Kidney tubule cell (primary cell): Measurements from ENCODE around the gene NECTIN1.

Experiments used
- DNase-seq: peaks from one replicate; pipeline ENCODE4 v3.0.0-alpha.2; 2018; ENCODE audit warnings: low spot score

The NECTIN1 gene

DNA sequence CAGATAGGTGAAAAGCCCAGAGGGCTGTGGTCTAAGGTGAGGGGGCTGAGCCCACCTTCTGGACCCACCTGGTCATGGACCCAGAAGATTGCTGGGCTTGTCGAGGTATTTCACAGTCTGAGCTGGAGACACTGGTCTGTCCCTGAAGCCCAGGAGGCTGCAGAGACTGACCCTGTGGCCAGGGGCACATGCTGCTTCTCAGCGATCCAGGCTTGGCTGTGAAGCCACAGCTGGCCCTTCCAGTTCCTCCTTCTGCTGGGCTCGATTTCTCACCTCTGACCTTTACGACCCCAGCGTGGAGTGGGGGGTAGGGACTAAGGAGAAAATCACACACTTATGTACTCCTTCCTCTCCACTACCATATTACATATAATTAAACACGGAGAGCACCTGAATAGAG is 88.5 kb downstream of the NECTIN1 start:
- DNase-seq, result no peak

DNA sequence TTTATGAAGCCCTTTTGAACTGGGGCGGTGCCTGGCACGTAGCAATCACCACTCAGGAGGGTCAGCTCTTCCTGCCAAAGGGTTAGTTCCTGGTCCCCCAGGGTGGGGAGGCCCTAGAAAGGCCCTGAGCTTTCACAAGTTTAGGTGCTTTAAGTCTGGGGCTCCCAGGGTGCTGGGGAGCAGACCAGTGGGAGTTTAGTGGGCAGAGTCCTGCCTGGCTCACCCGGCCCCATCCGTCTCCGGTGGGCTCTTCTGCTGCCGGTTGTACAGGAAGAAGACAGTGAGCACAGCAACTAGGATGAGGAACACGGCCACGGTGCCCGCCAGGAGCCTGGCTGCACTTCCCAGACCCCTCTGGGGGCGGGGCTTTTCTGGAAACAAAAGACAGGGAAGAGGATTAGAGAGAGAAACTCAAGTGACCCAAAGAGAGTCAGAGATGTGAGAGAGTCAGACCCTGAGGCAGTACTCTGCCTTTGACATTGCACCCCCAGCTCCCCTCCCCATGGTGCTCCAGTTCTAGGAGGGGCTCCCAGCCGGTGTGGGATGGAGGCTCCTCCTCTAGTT is 89.3 kb downstream of the NECTIN1 start:
- DNase-seq, result no peak

DNA sequence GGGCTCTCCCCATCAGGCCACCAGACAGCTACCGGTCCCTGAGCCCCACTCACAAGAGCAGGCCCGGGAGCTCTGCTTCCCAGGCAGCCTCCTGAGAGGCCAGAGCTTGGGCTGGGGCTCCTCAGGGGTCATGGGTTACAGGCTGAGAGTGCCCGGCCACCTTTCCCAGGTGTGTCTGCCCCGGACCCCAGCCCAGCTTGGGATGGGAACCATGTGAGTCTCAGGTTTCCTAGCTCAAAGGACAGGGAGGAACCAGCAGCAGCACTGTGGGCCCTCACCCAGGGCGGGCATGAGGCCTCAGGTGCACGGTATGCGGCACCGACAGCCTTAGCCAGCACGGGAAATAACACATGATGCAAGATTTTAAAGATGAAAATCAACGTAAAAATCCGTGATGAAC is 90.1 kb downstream of the NECTIN1 start:
- no peak for DNase-seq

DNA sequence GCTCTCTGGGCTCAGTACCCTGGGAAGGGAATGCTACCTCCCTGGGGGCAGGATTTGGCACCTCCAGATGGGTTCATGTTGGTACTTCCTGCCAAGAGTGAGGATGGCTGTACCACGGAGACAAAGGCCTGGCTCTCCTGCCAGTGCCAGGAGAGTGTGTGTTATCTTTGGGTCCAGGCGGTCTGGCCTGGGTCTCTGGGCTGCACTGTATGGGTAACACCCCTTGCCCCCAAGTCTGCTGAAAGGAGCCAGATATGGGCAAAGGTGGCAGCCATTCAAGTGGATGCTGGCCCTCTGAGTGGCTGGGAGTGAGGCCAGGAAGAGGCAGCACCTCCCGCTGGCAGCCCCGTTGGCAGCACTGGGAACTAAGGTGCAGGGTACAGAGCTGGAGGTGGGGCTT is 91.5 kb downstream of the NECTIN1 start:
- no peak for DNase-seq

DNA sequence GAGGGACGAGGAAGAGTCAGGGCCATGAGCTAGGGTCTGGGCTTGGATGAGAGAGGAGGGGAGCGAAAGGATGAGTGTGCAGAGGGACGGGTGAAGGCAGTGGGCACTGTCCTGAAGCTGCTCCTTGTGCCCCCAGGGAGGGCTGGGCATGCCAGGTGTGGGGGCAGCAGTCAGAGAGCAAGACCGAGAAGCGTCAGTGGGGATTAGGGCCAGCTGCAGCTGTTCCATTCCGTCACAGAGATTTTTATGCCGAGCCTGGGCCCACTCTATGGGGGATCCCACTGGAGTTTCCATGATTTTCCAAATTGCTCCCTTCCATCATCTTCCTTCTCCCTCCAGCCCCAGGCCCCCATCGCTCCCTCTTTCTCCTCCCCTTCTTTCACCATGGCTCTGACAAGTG is 93.2 kb downstream of the NECTIN1 start:
- no peak for DNase-seq

DNA sequence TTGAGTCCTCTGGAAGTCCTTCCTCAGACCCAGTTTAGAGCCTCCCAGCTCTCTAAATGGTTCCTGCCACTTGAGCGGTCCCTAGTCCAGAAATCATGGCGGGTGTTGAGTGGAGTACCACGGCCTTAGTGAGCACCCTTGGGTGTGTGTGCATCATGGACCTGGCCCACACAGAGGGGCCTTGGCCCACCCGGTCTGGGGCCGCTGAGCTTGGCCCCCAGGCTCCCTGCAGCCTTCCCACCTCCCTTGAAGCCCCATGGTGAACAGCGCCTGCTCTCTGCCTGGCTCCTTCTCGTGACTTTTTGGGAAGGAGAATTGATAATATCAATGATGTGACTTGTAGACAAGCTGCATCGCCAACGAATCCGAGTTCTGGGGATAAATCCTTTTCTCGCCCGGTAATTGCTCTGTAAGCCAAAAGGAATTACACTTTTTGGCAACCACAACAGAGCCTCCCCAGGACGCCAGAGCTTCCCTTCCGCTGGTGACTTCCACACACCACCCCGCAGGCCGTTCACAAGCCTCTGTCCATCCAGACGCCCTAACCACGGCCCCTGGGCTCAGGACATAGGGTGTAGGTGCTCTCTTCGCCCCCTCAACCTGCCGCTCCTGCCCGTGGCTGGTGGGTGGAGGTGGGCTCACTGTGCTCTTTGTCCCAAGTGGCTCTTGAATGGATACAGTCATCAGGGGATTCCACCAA is 93.8 kb downstream of the NECTIN1 start:
- no peak for DNase-seq

DNA sequence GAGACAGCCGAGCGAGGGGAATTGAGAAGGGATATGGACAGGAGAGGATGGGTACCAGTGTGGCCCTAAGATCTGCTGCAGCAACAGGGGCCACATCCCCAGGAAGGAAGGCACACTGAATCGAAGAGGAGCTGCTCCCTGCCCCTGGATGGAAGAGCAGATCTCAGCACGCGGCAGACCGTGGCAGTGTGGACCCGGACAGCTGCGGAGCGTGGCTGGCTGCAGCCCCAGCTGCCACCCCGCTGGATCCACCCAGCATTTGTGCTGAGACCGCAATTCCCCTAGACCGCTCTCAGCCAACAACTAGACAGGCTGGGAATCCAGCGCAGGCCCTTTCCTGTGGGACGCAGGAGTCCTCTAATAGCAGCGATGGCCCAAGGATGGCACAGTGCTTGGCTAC is 94.7 kb downstream of the NECTIN1 start:
- DNase-seq, result no peak

DNA sequence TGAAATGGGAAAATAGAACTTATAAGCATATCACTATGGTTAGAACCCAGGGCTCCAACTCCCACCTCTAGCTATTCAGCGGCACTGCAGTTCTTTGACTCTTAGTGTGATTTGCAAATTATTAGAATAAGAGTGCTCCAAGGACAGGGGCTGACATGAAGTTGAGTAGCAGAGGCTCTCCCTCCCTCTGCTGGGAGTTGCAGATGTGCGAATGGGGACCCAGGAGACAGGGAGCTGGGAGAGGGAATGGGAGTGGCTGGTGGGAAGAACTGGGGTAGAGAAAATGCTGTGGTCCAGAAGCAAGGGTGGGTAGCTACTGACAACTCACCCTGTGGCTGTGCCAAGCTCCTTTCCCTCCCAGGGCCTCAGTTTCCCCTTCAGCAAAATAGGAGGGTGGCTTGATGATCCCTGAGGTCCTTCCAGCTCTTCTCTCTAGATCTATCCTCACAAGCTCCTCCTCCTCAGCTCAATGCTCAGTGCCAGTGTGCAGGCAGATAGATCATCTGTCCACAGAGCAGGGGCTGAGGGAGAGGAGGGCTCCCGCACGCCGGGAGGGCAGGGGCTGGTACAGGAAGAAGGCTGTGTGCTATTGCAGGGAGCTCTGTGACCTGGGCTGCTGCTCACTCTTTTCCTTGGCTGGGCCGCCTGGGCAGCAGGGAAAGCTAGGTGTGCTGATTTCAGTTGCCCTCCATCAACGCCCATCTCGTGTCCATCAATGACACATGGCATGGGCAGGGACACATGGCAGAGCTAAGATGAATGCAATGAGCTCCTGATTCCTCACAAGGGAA is 99.0 kb downstream of the NECTIN1 start:
- DNase-seq, result no peak

DNA sequence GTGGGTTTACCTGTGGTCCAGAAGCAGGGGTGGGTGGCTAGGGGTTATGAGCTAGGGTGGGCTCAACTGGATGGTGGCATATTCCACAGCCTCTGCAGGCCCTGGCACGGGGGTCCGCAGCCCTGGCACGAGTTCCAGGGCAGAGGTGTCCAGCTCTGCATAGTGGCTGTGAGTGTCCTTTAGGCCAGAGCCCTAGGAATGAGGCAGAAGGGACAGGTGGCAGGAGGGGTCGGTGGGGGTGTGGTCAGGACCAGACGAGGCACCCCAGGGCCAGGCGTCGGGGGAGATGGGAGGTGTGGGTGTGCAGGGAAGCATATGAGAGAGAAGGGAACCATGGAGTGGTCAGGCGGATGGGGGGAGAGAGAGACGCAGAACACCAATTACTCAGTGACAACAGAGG is 99.9 kb downstream of the NECTIN1 start:
- no peak for DNase-seq

DNA sequence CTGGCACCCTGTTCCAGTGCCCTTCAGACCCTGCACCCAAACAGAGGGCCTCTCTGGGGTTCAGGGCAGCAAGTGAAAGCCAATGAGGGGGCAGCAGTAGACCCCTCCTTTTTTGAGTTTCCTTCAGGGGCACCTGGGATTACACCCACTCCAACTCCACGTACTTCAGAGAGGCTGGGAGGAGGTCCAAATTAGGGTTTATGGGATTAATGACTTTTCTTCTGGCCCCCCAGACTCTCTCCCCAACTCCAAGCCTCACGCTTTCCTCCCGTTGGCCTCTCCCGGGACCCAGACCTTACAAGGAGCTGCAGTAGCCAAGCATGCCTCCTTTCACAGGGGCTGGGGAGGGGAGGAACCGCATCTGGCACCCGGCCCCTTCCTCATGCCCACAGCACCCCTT is 101.7 kb downstream of the NECTIN1 start:
- no peak for DNase-seq

DNA sequence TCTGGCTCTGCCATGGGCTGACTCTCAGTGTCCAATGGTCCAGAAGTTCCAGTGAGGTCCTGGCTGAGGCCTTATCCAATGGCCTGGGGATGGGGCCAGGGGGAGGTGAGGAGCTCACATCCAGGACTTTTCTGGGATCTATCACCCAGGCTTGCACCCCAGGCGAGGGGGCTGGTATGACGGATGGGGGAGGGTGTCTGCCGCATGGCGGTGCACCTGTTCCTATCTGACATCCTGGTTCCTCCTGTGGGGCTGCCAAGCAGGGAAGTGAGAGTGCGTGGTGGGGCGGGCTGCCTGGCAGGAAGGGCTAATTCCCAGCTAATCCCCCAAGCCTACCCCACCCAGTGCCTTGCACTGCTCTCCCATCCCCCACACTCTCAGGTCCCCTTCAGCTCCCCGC is 102.1 kb downstream of the NECTIN1 start:
- no peak for DNase-seq

DNA sequence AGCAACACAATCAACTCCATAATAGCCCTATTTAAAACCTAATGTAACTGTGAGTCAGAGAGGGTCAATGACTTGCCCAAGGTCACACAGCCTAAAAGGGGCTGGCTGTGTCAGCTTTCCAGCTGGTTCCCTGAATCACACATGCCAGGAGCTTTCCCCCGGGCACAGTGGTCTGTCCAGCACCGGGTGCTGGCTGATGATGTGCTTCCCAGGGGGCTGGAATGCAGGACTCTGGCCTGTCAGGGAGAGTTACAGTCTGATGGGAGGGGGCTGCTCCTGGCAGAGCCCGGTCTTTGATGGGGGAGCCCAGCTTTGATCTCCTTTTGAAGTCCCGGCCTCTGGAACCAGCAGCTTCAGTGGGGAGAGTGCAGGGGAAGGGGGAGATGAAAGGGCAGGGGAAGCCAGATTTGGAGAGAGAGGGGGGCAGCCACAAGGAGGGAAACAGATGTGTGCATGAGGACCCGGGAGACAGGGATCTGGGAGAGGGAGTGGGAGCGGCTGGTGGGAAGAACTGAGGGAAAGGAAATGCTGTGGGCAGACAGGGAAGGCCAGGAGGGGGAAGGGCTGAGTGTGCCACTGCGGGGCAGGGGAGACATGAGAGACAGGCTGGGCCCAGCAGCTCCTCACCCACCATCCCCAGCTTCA is 102.7 kb downstream of the NECTIN1 start:
- DNase-seq, result no peak

DNA sequence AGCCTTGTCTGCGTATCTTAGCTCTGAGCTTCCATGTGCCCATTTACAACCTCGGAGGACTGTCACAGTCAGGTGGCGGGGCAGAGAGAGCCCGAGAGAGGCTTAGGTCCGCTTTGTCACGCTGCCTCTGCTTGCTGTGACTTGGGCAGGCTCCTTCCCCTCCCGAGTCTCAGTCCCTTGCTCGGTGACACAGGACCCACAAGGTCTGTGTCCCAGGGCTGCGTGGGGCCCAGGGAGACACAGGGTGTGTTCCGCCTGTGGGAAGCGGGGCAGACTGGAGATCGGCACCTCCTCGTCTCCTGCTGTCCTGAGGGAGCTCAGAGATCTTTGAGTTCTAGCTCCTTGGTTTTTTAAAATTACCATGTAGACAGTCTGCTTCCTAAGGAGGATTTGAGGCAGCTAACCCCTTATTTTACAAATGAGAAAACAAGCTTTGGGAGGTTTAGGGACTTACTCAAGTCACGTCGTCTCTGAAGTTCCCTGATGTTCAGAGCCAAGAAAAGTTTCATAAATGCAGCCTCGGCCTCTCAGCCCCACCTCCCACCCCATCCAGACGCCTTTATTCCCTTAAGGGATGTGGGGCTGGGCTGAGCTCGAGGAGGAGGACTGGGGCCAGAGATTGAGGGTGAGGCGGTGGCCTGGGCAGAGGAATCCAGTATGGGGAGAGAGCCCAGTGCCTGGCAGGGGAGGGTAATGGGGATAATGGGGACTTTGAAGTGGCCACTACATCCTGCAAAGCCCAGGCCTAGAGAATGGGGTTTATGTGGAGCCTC is 103.6 kb downstream of the NECTIN1 start:
- DNase-seq, result no peak

DNA sequence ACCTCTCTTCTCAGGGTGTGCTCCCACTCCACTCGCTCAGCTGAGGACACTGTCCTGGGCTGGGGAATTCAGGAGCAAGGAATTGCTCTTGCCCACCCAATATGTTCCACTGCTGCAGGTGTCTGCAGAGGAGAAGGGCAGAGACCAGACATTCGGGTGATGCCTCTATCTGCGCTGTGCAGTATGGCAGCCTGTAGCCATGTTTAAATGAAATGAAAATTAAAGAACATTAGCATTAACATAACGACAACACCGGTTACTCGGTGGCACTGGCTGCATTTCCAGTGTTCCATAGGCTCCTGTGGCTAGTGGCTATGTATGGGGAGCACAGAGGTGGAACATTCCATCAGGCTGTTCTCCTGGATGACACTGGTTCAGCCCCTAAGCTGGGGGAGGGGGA is 104.4 kb downstream of the NECTIN1 start:
- no peak for DNase-seq

DNA sequence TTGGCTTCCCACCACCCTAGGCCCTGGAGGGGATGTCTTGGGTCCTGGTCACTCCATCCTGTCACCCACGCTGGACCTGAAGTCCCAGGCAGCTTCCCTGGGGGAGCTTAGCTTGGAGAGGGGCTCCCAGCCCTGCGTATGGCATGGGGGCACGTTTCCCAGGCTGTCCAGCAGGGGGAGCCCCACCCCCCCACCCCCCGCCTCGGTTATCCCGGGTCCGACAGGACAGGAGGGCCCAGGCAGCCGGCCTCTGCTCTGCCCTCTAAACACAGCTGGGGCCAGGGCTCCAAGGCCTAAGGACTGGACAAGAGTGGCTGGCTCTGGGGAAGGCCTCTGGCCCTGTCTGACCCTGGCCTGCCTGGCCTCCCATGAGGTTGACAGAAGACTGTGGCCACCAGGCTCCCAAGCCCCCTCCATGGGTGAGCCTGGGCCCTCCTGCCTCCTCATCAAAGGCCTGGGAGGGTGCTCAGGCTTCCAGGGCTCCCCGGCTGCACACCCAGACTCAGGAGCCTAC is 104.8 kb downstream of the NECTIN1 start:
- DNase-seq, result no peak

DNA sequence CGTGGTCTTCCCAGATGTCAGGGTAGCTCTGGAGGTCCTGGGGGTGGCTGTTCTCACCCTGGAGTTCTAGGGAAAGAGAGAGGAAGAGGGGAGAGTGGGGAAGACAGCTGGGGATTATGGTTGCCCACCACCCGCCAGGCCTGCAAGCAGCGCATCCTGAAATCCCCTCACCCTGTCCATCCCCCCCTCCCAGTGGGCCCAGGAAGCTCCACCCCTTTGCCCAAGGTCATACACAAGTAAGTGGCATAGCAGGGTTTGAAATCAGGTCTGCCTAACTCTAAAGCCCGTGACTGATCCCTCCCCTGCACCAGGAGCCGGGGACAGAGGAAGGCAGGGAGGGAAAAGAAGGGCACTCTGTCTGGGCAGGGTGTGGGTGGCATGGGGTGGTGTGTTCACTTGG is 105.3 kb downstream of the NECTIN1 start:
- DNase-seq, result no peak

DNA sequence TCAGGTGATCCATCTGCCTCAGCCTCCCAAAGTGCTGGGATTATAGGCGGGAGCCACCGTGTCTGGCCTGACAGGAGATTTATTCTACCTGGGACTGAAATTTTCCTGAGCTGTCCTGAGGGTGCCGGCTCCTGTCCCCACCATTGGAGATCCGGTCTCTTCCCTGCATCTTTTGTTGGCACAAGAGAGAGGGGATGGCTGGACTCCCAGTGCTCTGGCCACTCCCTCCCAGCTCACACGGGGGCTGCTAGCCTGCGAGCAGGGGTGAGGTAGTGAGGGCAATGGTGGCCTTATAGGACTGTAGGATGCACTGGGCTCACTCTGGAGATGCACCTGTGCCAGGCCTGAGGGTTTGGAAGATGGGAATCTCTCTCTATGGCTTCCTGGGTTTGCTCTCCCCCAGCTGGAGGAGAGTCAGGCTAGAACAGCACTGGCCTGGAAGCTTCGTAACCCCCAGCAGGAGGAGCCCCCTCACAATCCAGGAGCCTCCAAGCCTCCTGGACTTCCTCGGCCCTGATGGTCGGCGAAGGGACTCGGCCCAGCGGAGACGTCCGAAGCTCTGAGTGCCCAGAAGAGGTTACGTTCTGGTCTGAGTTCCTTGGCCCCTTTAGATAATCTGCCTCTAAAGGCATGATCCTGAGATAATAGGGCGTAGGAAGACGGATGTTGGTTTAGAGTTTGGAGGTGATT is 106.4 kb downstream of the NECTIN1 start:
- DNase-seq, result no peak

DNA sequence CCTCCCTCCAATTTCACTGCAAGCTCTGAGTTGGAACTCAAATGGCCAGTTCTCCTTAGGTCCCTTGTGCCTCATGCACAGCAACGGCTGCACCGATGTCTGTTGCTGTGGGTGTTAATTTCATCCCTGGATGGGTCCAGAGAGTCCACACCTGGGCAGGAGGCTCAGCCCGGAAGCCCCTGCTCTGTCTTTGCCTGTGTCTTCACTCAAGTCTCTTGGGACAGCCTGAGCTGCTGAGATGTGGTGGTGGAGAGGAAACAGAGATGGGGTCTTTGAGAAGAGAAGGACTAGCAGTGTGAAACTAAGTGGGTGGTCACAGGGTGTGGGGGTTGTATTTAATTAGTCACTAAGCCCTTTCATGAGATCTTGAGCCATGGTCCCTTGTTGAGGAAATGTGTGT is 109.3 kb downstream of the NECTIN1 start:
- no peak for DNase-seq

DNA sequence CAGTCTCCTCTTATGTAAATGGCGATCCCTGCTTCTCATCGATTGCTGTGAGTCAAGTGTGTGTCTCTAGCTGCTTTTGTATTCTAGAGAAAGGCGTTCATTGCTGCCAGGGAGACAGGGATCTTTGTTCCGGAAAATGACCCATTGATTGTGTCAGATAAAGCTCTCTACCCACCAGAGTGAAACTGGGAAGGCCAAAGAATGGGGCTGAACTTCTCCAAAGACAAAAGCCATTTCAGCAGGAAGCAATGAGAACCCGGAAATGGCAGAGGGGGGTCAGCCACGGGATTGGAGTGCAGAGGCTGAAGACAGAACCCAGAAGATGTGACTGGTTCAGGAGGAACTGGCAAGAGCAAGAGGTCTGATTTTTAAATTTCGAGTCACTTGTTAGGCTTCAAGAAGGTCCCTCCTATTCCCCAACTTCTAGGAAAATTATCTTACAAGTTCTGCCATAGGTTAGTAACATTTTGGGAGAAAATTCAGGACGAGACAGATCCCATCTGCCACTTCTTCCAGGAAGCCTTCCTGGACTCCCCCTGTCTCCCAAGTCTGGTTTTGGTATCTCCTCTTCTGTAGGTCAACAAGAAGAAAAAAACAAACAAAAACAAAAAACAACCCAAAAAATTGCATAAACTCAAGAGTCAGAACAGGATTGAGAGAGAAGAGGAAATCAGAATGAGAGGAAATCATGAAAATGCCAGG is 110.6 kb downstream of the NECTIN1 start:
- DNase-seq, result no peak

DNA sequence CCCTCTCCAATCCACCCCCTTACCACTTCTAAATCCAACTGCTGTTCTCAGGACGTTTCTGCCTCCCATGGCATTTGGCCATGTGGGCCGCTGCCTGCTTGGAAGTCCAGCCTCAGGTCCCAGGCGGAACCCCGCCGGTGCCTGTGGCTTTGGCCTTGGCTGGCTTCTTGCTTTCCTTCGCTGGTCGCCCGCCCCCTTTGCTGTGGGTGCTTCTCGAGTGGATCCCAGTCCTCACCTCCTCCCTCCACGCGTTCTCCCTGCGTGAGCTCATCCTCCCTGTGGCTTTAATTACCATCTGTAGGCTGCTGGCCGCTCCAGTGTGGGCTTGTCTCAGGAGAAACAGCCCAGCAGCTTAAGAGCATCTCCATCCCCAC is 111.7 kb downstream of the NECTIN1 start:
- DNase-seq, result no peak
